Astrocyte (in vitro differentiated cells and primary cell): ENCODE data around the gene ARHGAP24. TPM values are rescaled to one million over a fixed set of nuclear protein-coding genes. Genes with fewer than 3 reads are reported as not detected.
A peak's percentile ranks its signal among the peaks of the same experiment; 100 is the strongest.

Experiments
- DNase-seq: peaks from one replicate; pipeline ENCODE4 v3.0.0-alpha.2; 2010; ENCODE audit warnings: low read depth
- FAIRE-seq: peaks from 2 replicates; lab custom pipeline; 2011; peaks lifted over from hg19 to GRCh38; lab: Jason Lieb, UNC
- H2AFZ ChIP-seq: 2 replicates; pipeline ENCODE4 v1.6.0; 2012; ENCODE audit warnings: low read depth, low read length, inconsistent platforms
- H3K27ac ChIP-seq: 2 replicates; pipeline ENCODE4 v1.5.1; 2011; ENCODE audit warnings: low read depth, low read length, inconsistent platforms
- H3K27me3 ChIP-seq: 2 replicates; pipeline ENCODE4 v1.6.0; 2011; ENCODE audit warnings: low read length, inconsistent platforms; ENCODE audit not compliant: insufficient read depth
- H3K36me3 ChIP-seq: 2 replicates; pipeline ENCODE4 v1.5.1; 2011; ENCODE audit warnings: low read length, inconsistent platforms; ENCODE audit not compliant: insufficient read depth
- H3K4me1 ChIP-seq: 2 replicates; pipeline ENCODE4 v1.5.1; 2011; ENCODE audit warnings: low read length, inconsistent platforms; ENCODE audit not compliant: insufficient read depth
- H3K4me2 ChIP-seq: 2 replicates; pipeline ENCODE4 v1.6.0; 2012; ENCODE audit warnings: low read length, inconsistent platforms
- H3K4me3 ChIP-seq: 2 replicates; pipeline ENCODE4 v1.5.1; 2011; ENCODE audit warnings: low read depth, mild to moderate bottlenecking, low read length, inconsistent platforms; ENCODE audit not compliant: insufficient read depth
- H3K79me2 ChIP-seq: 2 replicates; pipeline ENCODE4 v1.6.0; 2012; ENCODE audit warnings: mild to moderate bottlenecking, low read length, inconsistent platforms; ENCODE audit not compliant: insufficient read depth
- H3K9ac ChIP-seq: 2 replicates; pipeline ENCODE4 v1.6.0; 2012; ENCODE audit warnings: mild to moderate bottlenecking, low read length, inconsistent platforms
- H3K9me3 ChIP-seq: 2 replicates; pipeline ENCODE4 v1.5.1; 2012; ENCODE audit warnings: low read depth, mild to moderate bottlenecking, low read length, inconsistent platforms; ENCODE audit not compliant: insufficient read depth
- H4K20me1 ChIP-seq: 2 replicates; pipeline ENCODE4 v1.6.0; 2012; ENCODE audit warnings: low read length, inconsistent platforms; ENCODE audit not compliant: insufficient read depth
- H3K27ac Mint-ChIP-seq: one replicate; pipeline ENCODE4 v1.8.0; 2021; ENCODE audit warnings: mild to moderate bottlenecking, mixed read lengths; ENCODE audit not compliant: unreplicated experiment
- H3K27me3 Mint-ChIP-seq: one replicate; pipeline ENCODE4 v1.8.0; 2021; ENCODE audit warnings: low read depth, mixed read lengths; ENCODE audit not compliant: unreplicated experiment
- H3K36me3 Mint-ChIP-seq: one replicate; pipeline ENCODE4 v1.8.0; 2021; ENCODE audit warnings: low read depth, mixed read lengths; ENCODE audit not compliant: unreplicated experiment
- H3K4me1 Mint-ChIP-seq: one replicate; pipeline ENCODE4 v1.8.0; 2021; ENCODE audit warnings: low read depth, mixed read lengths; ENCODE audit not compliant: unreplicated experiment
- H3K4me3 Mint-ChIP-seq: one replicate; pipeline ENCODE4 v1.8.0; 2021; ENCODE audit warnings: mild to moderate bottlenecking, moderate library complexity, mixed read lengths; ENCODE audit not compliant: unreplicated experiment
- H3K9me3 Mint-ChIP-seq: one replicate; pipeline ENCODE4 v1.8.0; 2021; ENCODE audit warnings: mild to moderate bottlenecking, mixed read lengths; ENCODE audit not compliant: unreplicated experiment
- EZH2 ChIP-seq: IDR thresholded peaks from 2 replicates; pipeline ENCODE4 v1.6.1; 2012; ENCODE audit warnings: mild to moderate bottlenecking, low read length, inconsistent platforms; ENCODE audit not compliant: insufficient read depth
- total RNA-seq: library from RNA; stranded (reverse); gene quantifications from 2 replicates; pipeline ENCODE4 v1.2.1, GENCODE V29; 2021
- TF ChIP-seq, protein P1 (sequence below): IDR thresholded peaks from 2 replicates; pipeline ENCODE4 v1.5.1; 2011; ENCODE audit warnings: low read depth, mild to moderate bottlenecking, inconsistent platforms, low read length, moderate library complexity; ENCODE audit not compliant: insufficient read depth

The ARHGAP24 gene
- total RNA-seq, 1 donor from 2014 or later, result 2.1 TPM

DNA sequence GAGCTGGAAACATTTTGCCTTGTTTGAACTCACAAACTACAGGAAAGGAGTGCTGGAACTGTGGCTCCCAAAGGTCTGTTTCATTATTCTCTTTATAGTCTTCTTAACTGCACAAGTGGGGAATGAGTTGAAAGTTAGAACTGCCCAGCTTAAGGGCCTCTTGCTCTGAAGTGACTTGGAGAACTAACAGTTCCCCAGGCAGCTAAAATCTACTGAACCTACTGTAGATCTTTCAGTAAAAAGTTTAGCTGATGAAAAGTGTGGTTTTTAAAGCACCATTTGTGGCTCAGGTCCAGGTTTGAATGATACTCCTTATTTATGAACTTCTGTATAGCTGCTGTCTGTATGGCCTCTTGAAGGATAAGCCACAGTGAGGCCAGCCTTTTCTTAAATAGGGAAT lies 531.1 kb downstream of the ARHGAP24 start:
- FAIRE-seq, result no peak
- Mint-ChIP-seq H3K27ac (no peak overlapping the region), H3K9me3 (no peaks in the 10 kb centered on the region), H3K4me1 (peaks cover under 1% of the 10 kb centered on the region), H3K4me3 (no peak overlapping the region), H3K27me3 (no peaks in the 10 kb centered on the region), H3K36me3 (no peaks in the 10 kb centered on the region)
- H4K20me1 ChIP-seq, result no peaks in the 10 kb centered on the region
- no peak overlapping the region for H3K9ac ChIP-seq
- TF ChIP-seq, protein P1, sequence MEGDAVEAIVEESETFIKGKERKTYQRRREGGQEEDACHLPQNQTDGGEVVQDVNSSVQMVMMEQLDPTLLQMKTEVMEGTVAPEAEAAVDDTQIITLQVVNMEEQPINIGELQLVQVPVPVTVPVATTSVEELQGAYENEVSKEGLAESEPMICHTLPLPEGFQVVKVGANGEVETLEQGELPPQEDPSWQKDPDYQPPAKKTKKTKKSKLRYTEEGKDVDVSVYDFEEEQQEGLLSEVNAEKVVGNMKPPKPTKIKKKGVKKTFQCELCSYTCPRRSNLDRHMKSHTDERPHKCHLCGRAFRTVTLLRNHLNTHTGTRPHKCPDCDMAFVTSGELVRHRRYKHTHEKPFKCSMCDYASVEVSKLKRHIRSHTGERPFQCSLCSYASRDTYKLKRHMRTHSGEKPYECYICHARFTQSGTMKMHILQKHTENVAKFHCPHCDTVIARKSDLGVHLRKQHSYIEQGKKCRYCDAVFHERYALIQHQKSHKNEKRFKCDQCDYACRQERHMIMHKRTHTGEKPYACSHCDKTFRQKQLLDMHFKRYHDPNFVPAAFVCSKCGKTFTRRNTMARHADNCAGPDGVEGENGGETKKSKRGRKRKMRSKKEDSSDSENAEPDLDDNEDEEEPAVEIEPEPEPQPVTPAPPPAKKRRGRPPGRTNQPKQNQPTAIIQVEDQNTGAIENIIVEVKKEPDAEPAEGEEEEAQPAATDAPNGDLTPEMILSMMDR, result no peak
- TF ChIP-seq EZH2, result no peak
- H3K4me2 ChIP-seq, result no peak overlapping the region
- no peaks in the 10 kb centered on the region for H3K36me3 ChIP-seq
- no peak for DNase-seq
- no peak overlapping the region for H3K27ac ChIP-seq
- no peak overlapping the region for H3K4me3 ChIP-seq
- no peak overlapping the region for H2AFZ ChIP-seq
- H3K4me1 ChIP-seq, result no peaks in the 10 kb centered on the region
- no peaks in the 10 kb centered on the region for H3K79me2 ChIP-seq
- no peaks in the 10 kb centered on the region for H3K27me3 ChIP-seq
- no peaks in the 10 kb centered on the region for H3K9me3 ChIP-seq

DNA sequence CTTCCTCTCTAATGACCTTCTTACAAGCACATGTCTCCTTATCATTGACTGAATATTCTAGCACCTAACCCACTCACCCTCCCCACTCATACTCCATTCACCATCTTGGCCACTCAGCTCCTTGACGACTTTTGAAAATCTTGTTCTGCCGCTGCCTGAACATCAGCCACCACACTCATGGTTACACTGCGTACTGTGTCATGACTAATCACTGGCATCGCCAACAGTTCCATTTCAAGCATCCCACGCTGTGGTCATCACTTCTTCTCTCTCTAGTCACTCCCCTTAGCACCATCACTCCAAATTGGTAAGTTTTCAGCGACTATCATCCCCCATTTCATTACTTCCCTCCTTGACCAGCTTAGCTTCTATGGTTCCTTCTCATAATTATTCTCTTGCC lies 532.1 kb downstream of the ARHGAP24 start:
- Histone ChIP-seq H3K9me3 (no peaks in the 10 kb centered on the region), H3K9ac (no peak overlapping the region), H4K20me1 (no peaks in the 10 kb centered on the region), H3K4me1 (no peaks in the 10 kb centered on the region), H3K4me2 (no peak overlapping the region), H3K27me3 (no peaks in the 10 kb centered on the region), H3K27ac (no peak overlapping the region), H3K79me2 (no peaks in the 10 kb centered on the region), H3K36me3 (no peaks in the 10 kb centered on the region), H2AFZ (no peak overlapping the region), H3K4me3 (no peak overlapping the region)
- Mint-ChIP-seq H3K36me3 (no peaks in the 10 kb centered on the region), H3K27me3 (no peaks in the 10 kb centered on the region), H3K4me1 (peaks cover 4% of the 10 kb centered on the region), H3K27ac (no peak overlapping the region), H3K4me3 (no peak overlapping the region), H3K9me3 (no peaks in the 10 kb centered on the region)
- FAIRE-seq (no peak), DNase-seq (no peak)
- TF ChIP-seq, protein P1, result no peak
- no peak for TF ChIP-seq EZH2

DNA sequence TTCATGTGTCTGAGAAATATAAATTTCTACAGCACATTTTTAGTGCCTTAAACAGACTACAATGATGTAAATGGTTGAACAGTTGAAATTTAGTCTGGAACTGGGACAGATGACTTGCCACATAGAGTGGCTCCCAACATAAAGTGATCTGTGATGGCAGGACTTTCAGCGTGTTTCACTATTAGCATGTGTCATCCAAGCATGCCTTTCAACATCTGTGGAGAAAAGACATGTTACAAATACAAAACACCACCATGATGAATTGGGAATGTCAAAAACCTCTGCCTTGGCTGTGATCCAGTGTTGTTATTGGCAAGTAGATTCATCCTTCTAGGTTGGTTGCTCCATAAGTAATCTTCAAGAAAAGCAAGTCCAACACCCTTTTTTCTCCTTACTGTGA lies 536.2 kb downstream of the ARHGAP24 start:
- no peak overlapping the region for H3K27ac ChIP-seq
- DNase-seq, result peak; percentile 96

More for the DNA sequence above, 536.2 kb downstream of the ARHGAP24 start:
- Histone ChIP-seq H3K9me3 (no peaks in the 10 kb centered on the region), H3K4me2 (peak overlapping the region; percentile 4), H3K79me2 (no peaks in the 10 kb centered on the region), H3K36me3 (no peaks in the 10 kb centered on the region), H3K27me3 (no peaks in the 10 kb centered on the region), H2AFZ (no peak overlapping the region), H3K4me1 (peaks cover 16% of the 10 kb centered on the region), H4K20me1 (no peaks in the 10 kb centered on the region), H3K4me3 (no peak overlapping the region), H3K9ac (no peak overlapping the region)
- H3K9me3 Mint-ChIP-seq, result no peaks in the 10 kb centered on the region
- H3K27ac Mint-ChIP-seq, result no peak overlapping the region
- peak; percentile 99 for FAIRE-seq
- TF ChIP-seq, protein P1, result no peak
- no peak for TF ChIP-seq EZH2
- H3K4me1 Mint-ChIP-seq, result peaks cover 8% of the 10 kb centered on the region
- H3K27me3 Mint-ChIP-seq, result no peaks in the 10 kb centered on the region
- no peaks in the 10 kb centered on the region for H3K36me3 Mint-ChIP-seq
- H3K4me3 Mint-ChIP-seq, result no peak overlapping the region
